ENCODE measurements around the gene TRMT1. TPM values are rescaled to one million over a fixed set of nuclear protein-coding genes. Genes with fewer than 3 reads are reported as not detected.

Gene TRMT1
- total RNA-seq, 1 experiment from 2014 or later = 42.6 TPM

GRCh38 chr19:13112555-13112954 lies 4.0 kb downstream of the TRMT1 start:
- TF ChIP-seq, protein P1, sequence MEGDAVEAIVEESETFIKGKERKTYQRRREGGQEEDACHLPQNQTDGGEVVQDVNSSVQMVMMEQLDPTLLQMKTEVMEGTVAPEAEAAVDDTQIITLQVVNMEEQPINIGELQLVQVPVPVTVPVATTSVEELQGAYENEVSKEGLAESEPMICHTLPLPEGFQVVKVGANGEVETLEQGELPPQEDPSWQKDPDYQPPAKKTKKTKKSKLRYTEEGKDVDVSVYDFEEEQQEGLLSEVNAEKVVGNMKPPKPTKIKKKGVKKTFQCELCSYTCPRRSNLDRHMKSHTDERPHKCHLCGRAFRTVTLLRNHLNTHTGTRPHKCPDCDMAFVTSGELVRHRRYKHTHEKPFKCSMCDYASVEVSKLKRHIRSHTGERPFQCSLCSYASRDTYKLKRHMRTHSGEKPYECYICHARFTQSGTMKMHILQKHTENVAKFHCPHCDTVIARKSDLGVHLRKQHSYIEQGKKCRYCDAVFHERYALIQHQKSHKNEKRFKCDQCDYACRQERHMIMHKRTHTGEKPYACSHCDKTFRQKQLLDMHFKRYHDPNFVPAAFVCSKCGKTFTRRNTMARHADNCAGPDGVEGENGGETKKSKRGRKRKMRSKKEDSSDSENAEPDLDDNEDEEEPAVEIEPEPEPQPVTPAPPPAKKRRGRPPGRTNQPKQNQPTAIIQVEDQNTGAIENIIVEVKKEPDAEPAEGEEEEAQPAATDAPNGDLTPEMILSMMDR (IDR thresholded peaks at IDR 0.05; ENCODE audit: insufficient read depth in 1 of 2, low read depth in 1 of 2, low read length in 1 of 2, severe bottlenecking in 1 of 2, unreplicated experiment in 1 of 2) = no peak
- ChIA-PET POLR2A (no interaction called here), CTCF (no interaction called here)
- Histone ChIP-seq H3K36me3 (ENCODE audit: control insufficient read depth, insufficient read depth, low read length) (no peaks in the 10 kb centered on the region), H3K4me1 (no peaks in the 10 kb centered on the region), H3K4me3 (ENCODE audit: low read depth, low read length) (no peak overlapping the region), H3K9me3 (no peaks in the 10 kb centered on the region), H3K27me3 (replicated peaks; ENCODE audit: control insufficient read depth, insufficient read depth, low read length) (no peaks in the 10 kb centered on the region)
- Mint-ChIP-seq H3K36me3 (ENCODE audit: insufficient read depth, unreplicated experiment) (peaks cover 26% of the 10 kb centered on the region), H3K27ac (ENCODE audit: unreplicated experiment) (no peak overlapping the region), H3K4me3 (ENCODE audit: unreplicated experiment) (no peak overlapping the region), H3K27me3 (ENCODE audit: insufficient read depth, unreplicated experiment) (no peaks in the 10 kb centered on the region), H3K9me3 (ENCODE audit: unreplicated experiment) (no peaks in the 10 kb centered on the region), H3K4me1 (ENCODE audit: low read depth, unreplicated experiment) (peaks cover 6% of the 10 kb centered on the region)
- BruUV-seq (replicated peaks) = no TSS peak
- DNase-seq = no peak
- intact Hi-C loops (cut with micrococcal nuclease; ENCODE audit: unreplicated experiment) = no loop called here

DNA sequence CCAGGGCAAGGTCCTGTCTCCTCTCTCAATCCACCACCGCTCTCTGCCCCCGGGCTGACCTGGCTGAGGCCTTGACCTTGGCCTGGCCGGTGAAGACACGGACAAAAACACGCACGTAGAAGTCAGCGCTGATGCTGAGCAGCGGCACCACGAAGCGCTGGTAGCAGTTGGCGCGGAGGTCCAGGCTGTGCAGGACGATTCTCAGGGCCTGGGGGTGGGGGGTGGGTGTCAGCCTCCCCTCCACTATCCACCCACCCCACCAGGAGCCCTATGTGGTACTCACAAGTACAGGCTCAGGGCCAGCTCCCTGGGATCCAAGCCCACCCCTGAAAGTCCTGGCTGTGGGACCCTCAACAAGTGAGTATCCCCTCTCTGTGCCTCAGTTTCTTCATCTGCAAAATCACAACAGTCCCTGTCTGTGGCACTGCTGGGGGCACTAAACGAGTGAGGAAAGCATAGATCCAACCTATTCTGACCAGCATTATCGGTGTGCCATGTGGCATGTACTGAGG lies 6.4 kb downstream of the TRMT1 start:
- no peaks in the 10 kb centered on the region for H3K36me3 ChIP-seq (ENCODE audit: control insufficient read depth, insufficient read depth, low read length)
- TF ChIP-seq, protein P1 (IDR thresholded peaks at IDR 0.05; ENCODE audit: insufficient read depth in 1 of 2, low read depth in 1 of 2, low read length in 1 of 2, severe bottlenecking in 1 of 2, unreplicated experiment in 1 of 2) = no peak
- no peak for DNase-seq
- ChIA-PET CTCF (no interaction called here), POLR2A (no interaction called here)
- BruUV-seq (replicated peaks) = no TSS peak
- H3K4me3 Mint-ChIP-seq (ENCODE audit: unreplicated experiment) = no peak overlapping the region
- H3K9me3 Mint-ChIP-seq (ENCODE audit: unreplicated experiment) = no peaks in the 10 kb centered on the region
- no peaks in the 10 kb centered on the region for H3K4me1 ChIP-seq
- H3K9me3 ChIP-seq = no peaks in the 10 kb centered on the region
- H3K27me3 ChIP-seq (replicated peaks; ENCODE audit: control insufficient read depth, insufficient read depth, low read length) = no peaks in the 10 kb centered on the region
- no peaks in the 10 kb centered on the region for H3K4me1 Mint-ChIP-seq (ENCODE audit: low read depth, unreplicated experiment)
- peaks cover 21% of the 10 kb centered on the region for H3K36me3 Mint-ChIP-seq (ENCODE audit: insufficient read depth, unreplicated experiment)
- H3K27me3 Mint-ChIP-seq (ENCODE audit: insufficient read depth, unreplicated experiment) = no peaks in the 10 kb centered on the region
- intact Hi-C loops (cut with micrococcal nuclease; ENCODE audit: unreplicated experiment) = no loop called here
- H3K4me3 ChIP-seq (ENCODE audit: low read depth, low read length) = no peak overlapping the region
- no peak overlapping the region for H3K27ac Mint-ChIP-seq (ENCODE audit: unreplicated experiment)

DNA sequence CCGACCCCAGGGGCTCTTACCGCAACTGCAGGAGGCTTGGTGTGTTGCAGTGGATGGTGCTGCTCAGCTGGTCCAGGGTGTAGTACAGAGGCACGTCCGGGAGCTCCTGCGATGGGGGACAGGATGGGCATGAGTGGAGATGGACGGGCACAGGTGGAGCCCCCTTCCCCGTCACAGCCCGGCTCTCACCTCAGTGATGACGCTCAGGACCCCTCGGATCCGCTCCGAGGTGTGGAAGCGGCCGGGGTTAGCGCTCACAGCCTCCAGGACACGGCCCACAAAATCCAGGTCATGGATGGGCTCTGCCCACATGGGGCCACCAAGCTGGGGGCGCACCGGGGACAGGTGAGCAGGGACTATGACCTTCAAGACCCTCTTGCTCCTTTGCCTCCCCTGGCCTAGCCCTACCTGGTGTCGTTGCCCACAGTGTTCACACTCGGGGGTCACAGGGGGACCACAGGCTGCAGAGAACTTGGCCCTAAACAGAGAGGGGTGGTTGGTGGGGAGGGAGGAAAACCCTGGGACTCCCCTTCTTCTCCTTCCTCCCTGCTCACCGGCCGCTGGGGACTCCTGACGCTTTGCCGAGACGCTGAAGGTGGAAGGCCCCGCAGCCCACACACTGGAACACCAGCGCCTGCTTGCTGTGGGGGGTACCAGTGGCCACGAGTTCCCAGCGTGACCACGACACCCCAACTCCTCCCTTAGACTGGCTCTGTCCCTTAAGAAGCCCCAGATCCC lies 7.0 kb downstream of the TRMT1 start:
- H3K9me3 Mint-ChIP-seq (ENCODE audit: unreplicated experiment) = no peaks in the 10 kb centered on the region
- ChIA-PET POLR2A (no interaction called here), CTCF (interaction anchor here (0.6 to 1.2 kb wide), 2 partner anchors 132 to 144 kb away, joined by 3 to 4 read pairs; no protein-coding TSS in a partner anchor)
- Histone ChIP-seq H3K27me3 (replicated peaks; ENCODE audit: control insufficient read depth, insufficient read depth, low read length) (no peaks in the 10 kb centered on the region), H3K36me3 (ENCODE audit: control insufficient read depth, insufficient read depth, low read length) (no peaks in the 10 kb centered on the region), H3K9me3 (no peaks in the 10 kb centered on the region), H3K4me3 (ENCODE audit: low read depth, low read length) (no peak overlapping the region), H3K4me1 (no peaks in the 10 kb centered on the region)
- DNase-seq = no peak
- BruUV-seq (replicated peaks) = no TSS peak
- intact Hi-C loops (cut with micrococcal nuclease; ENCODE audit: unreplicated experiment) = no loop called here
- H3K27me3 Mint-ChIP-seq (ENCODE audit: insufficient read depth, unreplicated experiment) = no peaks in the 10 kb centered on the region
- no peaks in the 10 kb centered on the region for H3K4me1 Mint-ChIP-seq (ENCODE audit: low read depth, unreplicated experiment)
- H3K27ac Mint-ChIP-seq (ENCODE audit: unreplicated experiment) = no peak overlapping the region
- no peak overlapping the region for H3K4me3 Mint-ChIP-seq (ENCODE audit: unreplicated experiment)
- peaks cover 24% of the 10 kb centered on the region for H3K36me3 Mint-ChIP-seq (ENCODE audit: insufficient read depth, unreplicated experiment)
- TF ChIP-seq, protein P1 (IDR thresholded peaks at IDR 0.05; ENCODE audit: insufficient read depth in 1 of 2, low read depth in 1 of 2, low read length in 1 of 2, severe bottlenecking in 1 of 2, unreplicated experiment in 1 of 2) = no peak
